Upper lobe of left lung (tissue), 6 donors: ENCODE results near the gene AP1G1. TPM values are rescaled to one million over a fixed set of nuclear protein-coding genes. Genes with fewer than 3 reads are reported as not detected.
A peak's percentile ranks its signal among the peaks of the same experiment; 100 is the strongest.

Source experiments
- ATAC-seq, 2 donors: fragments of 200-7000 bp; cut with Tn5 transposase; one replicate each; pipeline ENCODE4 v1.9.1; 2022; ENCODE audit warnings: mild to moderate bottlenecking in 2 of 2, moderate library complexity in 2 of 2; ENCODE audit not compliant: low FRiP score in 2 of 2
- DNase-seq, 2 donors: peaks; one replicate each; pipeline ENCODE4 v3.0.0-alpha.2; 2019 to 2020
- H3K27ac ChIP-seq, 4 donors: fragments of 200-600 bp; sonication (generic); one replicate each; pipeline ENCODE4 v1.5.1; 2016 to 2019
- H3K27me3 ChIP-seq, 4 donors: fragments of 200-600 bp; sonication (generic); one replicate each; pipeline ENCODE4 v1.5.1; 2017 to 2019
- H3K36me3 ChIP-seq, 4 donors: fragments of 200-600 bp; sonication (generic); one replicate each; pipeline ENCODE4 v1.5.1; 2016 to 2019
- H3K4me1 ChIP-seq, 4 donors: fragments of 200-600 bp; sonication (generic); one replicate each; pipeline ENCODE4 v1.5.1; 2018 to 2019
- H3K4me3 ChIP-seq, 4 donors: fragments of 200-600 bp; sonication (generic); one replicate each; pipeline ENCODE4 v1.5.1; 2017 to 2019; ENCODE audit warnings: mild to moderate bottlenecking in 2 of 4, moderate library complexity in 1 of 4
- H3K9me3 ChIP-seq, 4 donors: fragments of 200-600 bp; sonication (generic); one replicate each; pipeline ENCODE4 v1.5.1; 2018 to 2019
- EP300 ChIP-seq, 4 donors: sonication (generic); formaldehyde crosslinking; IDR thresholded peaks; one replicate each; pipeline ENCODE4 v1.5.1; 2017; ENCODE audit warnings: antibody characterized with exemption in 4 of 4, control low read depth in 2 of 4
- POLR2A ChIP-seq, 4 donors: fragments of 450-650 bp; IDR thresholded peaks; one replicate each; pipeline ENCODE4 v1.5.1; 2016 to 2017; ENCODE audit warnings: antibody characterized with exemption in 4 of 4, mild to moderate bottlenecking in 2 of 4
- POLR2AphosphoS5 ChIP-seq, 2 donors: sonication (generic); formaldehyde crosslinking; IDR thresholded peaks; one replicate each; pipeline ENCODE4 v1.5.1; 2017; ENCODE audit warnings: antibody characterized with exemption in 2 of 2
- WGBS, 2 donors: methylation state at CpG; one replicate each; pipeline ENCODE4 v1.1.5; 2017 to 2018; 5-methylcytosine and 5-hydroxymethylcytosine counted together
- total RNA-seq, 6 donors: library from RNA; depleted of rRNA in 4 of 6; stranded (reverse); fragments of >200 nt in 4 of 6; gene quantifications; one replicate each; pipeline versions ENCODE4 v1.1.0 to v1.2.1, GENCODE V29; 2016 to 2021
- TF ChIP-seq, protein P1 (sequence below), 6 experiments: fragments of 450-650 bp in 4 of 6; fragments of 200-600 bp in 2 of 6; sonication (generic) in 2 of 6; IDR thresholded peaks; one replicate each; pipeline ENCODE4 v1.5.1; 2016 to 2019; ENCODE audit warnings: antibody characterized with exemption in 6 of 6
- donor health status: DM: no; HTN: no; CAD: no; lungs with moderate emphysema.
- donor health status: DM: no; HTN: yes; CAD: no; lungs with severe emphysema.

AP1G1 gene
- 100 to 1,000 TPM in 2 of 6 donors, 10 to 100 TPM in 4; 63.7 to 145 (median 88.6) TPM for total RNA-seq

DNA sequence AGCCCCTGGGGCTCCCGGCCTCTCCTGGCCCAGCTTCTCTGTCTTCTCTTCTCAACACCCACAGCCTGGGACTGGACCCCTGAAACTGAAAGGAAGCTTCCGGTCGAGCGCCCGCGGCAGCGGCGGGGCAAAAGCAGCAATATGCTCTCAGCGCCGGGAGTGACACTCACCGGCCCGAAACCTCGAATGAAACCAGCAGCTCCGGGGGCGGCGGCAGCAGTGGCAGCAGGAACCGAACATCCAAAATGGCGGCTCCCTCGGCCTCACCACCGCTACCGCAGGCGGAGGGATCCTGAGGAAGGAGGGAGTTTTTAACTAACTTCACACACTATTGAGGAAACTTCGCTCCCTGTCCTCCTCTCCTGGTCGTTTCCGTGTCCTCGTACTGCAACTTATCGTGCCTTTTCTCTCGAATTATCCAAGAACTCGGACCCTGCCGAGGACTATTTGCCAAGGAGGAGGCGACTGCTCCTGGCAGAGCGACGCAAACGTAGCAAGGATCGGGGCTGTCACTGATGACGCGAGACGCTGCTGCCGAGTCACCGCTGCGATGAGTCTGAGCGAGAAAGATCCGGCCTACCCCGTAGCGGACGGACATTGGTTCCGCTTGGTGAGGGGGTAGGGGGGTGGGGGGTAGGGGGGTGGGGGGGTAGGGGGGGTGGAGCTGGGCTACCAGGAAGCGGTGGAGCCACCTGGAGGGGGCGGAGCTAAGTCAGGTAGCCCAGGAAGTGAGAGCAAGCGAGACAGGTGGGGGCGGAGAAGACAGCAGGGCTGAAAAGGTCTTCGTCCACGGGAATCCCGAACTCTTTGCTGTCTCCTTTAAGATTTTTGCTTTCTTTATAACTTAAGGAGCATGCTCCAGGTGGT, at the start of gene AP1G1:
TSS of gene AP1G1 (minus strand) at position 242 of the 867 bp plus-strand sequence. CDS start 19,355 bp downstream, outside the sequence.
- peak; percentile 93 to 97 for DNase-seq
- ATAC-seq: peak; percentile 98 to 99
- H3K4me3 ChIP-seq: peak within 1 kb of the TSS; percentile 70 to 100 (median 90)
- H3K27me3 ChIP-seq: no peaks in the 10 kb centered on the region
- peaks cover 23 to 42% (median 33%) of the 10 kb centered on the region in 4 donors for H3K4me1 ChIP-seq
- no peaks in the 10 kb centered on the region for H3K9me3 ChIP-seq
- peak within 1 kb of the TSS; percentile 96 to 99 (median 98) for H3K27ac ChIP-seq
- TF ChIP-seq, protein P1, sequence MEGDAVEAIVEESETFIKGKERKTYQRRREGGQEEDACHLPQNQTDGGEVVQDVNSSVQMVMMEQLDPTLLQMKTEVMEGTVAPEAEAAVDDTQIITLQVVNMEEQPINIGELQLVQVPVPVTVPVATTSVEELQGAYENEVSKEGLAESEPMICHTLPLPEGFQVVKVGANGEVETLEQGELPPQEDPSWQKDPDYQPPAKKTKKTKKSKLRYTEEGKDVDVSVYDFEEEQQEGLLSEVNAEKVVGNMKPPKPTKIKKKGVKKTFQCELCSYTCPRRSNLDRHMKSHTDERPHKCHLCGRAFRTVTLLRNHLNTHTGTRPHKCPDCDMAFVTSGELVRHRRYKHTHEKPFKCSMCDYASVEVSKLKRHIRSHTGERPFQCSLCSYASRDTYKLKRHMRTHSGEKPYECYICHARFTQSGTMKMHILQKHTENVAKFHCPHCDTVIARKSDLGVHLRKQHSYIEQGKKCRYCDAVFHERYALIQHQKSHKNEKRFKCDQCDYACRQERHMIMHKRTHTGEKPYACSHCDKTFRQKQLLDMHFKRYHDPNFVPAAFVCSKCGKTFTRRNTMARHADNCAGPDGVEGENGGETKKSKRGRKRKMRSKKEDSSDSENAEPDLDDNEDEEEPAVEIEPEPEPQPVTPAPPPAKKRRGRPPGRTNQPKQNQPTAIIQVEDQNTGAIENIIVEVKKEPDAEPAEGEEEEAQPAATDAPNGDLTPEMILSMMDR (IDR thresholded peaks at IDR 0.05): peak in 2 of 6 experiments; percentile 10 to 16
- TF ChIP-seq POLR2A (IDR thresholded peaks at IDR 0.05) (peak in 3 of 4 donors; percentile 63 to 89 (median 63)), EP300 (IDR thresholded peaks at IDR 0.05) (no peak), POLR2AphosphoS5 (IDR thresholded peaks at IDR 0.05) (peak; percentile 85 to 89)
- H3K36me3 ChIP-seq: peaks cover 0 to 14% (median 0%) of the 10 kb centered on the region in 4 donors
- 0 to 1% methylated on average over 36 to 40 of the region's 54 CpGs for WGBS, 2 donors

- H3K4me1 ChIP-seq: peaks cover 0 to 6% (median 0%) of the 10 kb centered on the region in 4 donors
- no peak overlapping the region for H3K27ac ChIP-seq
- WGBS, 2 donors: 84 to 92% methylated on average over 5 of the region's 5 CpGs
- ATAC-seq (no peak), DNase-seq (no peak)
- TF ChIP-seq, protein P1 (IDR thresholded peaks at IDR 0.05): no peak
- H3K4me3 ChIP-seq: no peak overlapping the region
- peaks cover under 1 to 66% (median 35%) of the 10 kb centered on the region in 4 donors for H3K36me3 ChIP-seq
- no peaks in the 10 kb centered on the region for H3K9me3 ChIP-seq
- no peaks in the 10 kb centered on the region for H3K27me3 ChIP-seq
Measured at GRCh38 chr16:71855937-71856662, 47.5 kb upstream of the AP1G1 start.

GRCh38 chr16:71854369-71854948, 45.8 kb upstream of the AP1G1 start:
- ATAC-seq: no peak
- WGBS, 2 donors: 82 to 91% methylated on average over 4 of the region's 4 CpGs

DNA sequence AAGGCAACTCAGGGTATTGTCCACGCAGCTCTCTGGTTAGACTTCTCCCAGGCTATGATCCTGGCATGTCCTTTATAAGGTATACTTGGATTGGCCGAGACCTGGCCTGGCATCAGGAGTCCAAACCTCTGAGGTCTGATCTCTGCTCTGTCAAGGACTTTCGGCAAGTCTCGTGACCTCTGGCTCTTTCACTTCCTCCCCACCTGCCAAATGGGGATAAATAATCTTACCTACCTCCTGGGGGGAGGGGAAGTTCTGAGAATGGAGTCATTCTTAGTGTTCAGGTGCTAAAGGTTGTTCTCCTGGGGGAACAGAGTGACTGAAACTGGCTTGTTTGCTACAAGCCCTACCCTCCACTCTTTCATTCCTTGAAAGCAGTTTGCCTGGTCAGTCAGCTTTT, 44.8 kb upstream of the AP1G1 start:
- TF ChIP-seq POLR2AphosphoS5 (IDR thresholded peaks at IDR 0.05) (no peak), POLR2A (IDR thresholded peaks at IDR 0.05) (no peak), EP300 (IDR thresholded peaks at IDR 0.05) (no peak)
- TF ChIP-seq, protein P1 (IDR thresholded peaks at IDR 0.05): no peak
- no peak for ATAC-seq
- no peaks in the 10 kb centered on the region for H3K27me3 ChIP-seq
- no peak for DNase-seq
- WGBS, 2 donors: 74 to 93% methylated on average over 4 of the region's 4 CpGs
- H3K36me3 ChIP-seq: peaks cover 13 to 68% (median 45%) of the 10 kb centered on the region in 4 donors
- H3K9me3 ChIP-seq: no peaks in the 10 kb centered on the region
- no peak overlapping the region for H3K4me3 ChIP-seq
- H3K27ac ChIP-seq: no peak overlapping the region
- peaks cover 0 to 6% (median 0%) of the 10 kb centered on the region in 4 donors for H3K4me1 ChIP-seq

More at GRCh38 chr16:71854369-71854948, 45.8 kb upstream of the AP1G1 start:
- no peak for DNase-seq
- Histone ChIP-seq H3K27me3 (no peaks in the 10 kb centered on the region), H3K4me1 (peaks cover 0 to 6% (median 0%) of the 10 kb centered on the region in 4 donors), H3K27ac (no peak overlapping the region), H3K36me3 (peaks cover 9 to 68% (median 40%) of the 10 kb centered on the region in 4 donors), H3K4me3 (no peak overlapping the region), H3K9me3 (no peaks in the 10 kb centered on the region)
- TF ChIP-seq, protein P1 (IDR thresholded peaks at IDR 0.05): no peak
- no peak for TF ChIP-seq POLR2AphosphoS5 (IDR thresholded peaks at IDR 0.05)
